HG03469 (cell line): ENCODE results near the gene LMTK3.

ENCODE experiments used
- ATAC-seq: cut with Tn5 transposase; IDR thresholded peaks from one replicate; pipeline ENCODE4 v1.9.1; 2021; ENCODE audit warnings: mild to moderate bottlenecking, moderate library complexity, moderate number of reproducible peaks; ENCODE audit not compliant: unreplicated experiment

LMTK3 gene

GRCh38 chr19:48473161-48473966 lies 38.3 kb downstream of the LMTK3 start:
- no peak for ATAC-seq

GRCh38 chr19:48471836-48472235 lies 39.8 kb downstream of the LMTK3 start:
- ATAC-seq = no peak

GRCh38 chr19:48470856-48471255 lies 40.8 kb downstream of the LMTK3 start:
- ATAC-seq = no peak

GRCh38 chr19:48469934-48470680 lies 41.5 kb downstream of the LMTK3 start:
- ATAC-seq = no peak

GRCh38 chr19:48469289-48469881 lies 42.2 kb downstream of the LMTK3 start, which contains the start of gene CYTH2:
Gene CYTH2 (plus strand): TSS chr19:48469369. CDS start chr19:48469508, 139 bp downstream.
- ATAC-seq = peak; percentile 15

GRCh38 chr19:48468772-48469288 lies 42.8 kb downstream of the LMTK3 start:
- ATAC-seq = peak; percentile 81

- no peak for ATAC-seq
These were observed 44.9 kb downstream of the LMTK3 start for GRCh38 chr19:48466561-48467325.

- ATAC-seq = no peak
These were observed 46.4 kb downstream of the LMTK3 start for GRCh38 chr19:48465215-48465614.

- no peak for ATAC-seq
These were observed 49.5 kb downstream of the LMTK3 start for GRCh38 chr19:48461982-48462655.

GRCh38 chr19:48461651-48461981 lies 50.0 kb downstream of the LMTK3 start:
- ATAC-seq = no peak

- ATAC-seq = no peak
These were observed 53.6 kb downstream of the LMTK3 start for GRCh38 chr19:48458016-48458415.

GRCh38 chr19:48456864-48457263 lies 54.8 kb downstream of the LMTK3 start:
- ATAC-seq = no peak

- ATAC-seq = no peak
These were observed 55.6 kb downstream of the LMTK3 start for GRCh38 chr19:48455908-48456562.

- no peak for ATAC-seq
These were observed 56.3 kb downstream of the LMTK3 start, which contains the start of gene KCNJ14 for GRCh38 chr19:48455171-48455907. Gene KCNJ14 (plus strand): TSS chr19:48455574. CDS start chr19:48461725, 6,151 bp downstream.

GRCh38 chr19:48454150-48454730 lies 57.4 kb downstream of the LMTK3 start:
- ATAC-seq = no peak

GRCh38 chr19:48452289-48453190 lies 59.1 kb downstream of the LMTK3 start:
- ATAC-seq = no peak

- no peak for ATAC-seq
These were observed 60.0 kb downstream of the LMTK3 start for GRCh38 chr19:48451624-48452023.

- ATAC-seq = no peak
These were observed 60.8 kb downstream of the LMTK3 start for GRCh38 chr19:48450863-48451262.
